Fibroblast of villous mesenchyme (primary cell): Measurements from ENCODE around the gene DPP7. TPM values are rescaled to one million over a fixed set of nuclear protein-coding genes. Genes with fewer than 3 reads are reported as not detected.

Source experiments
- DNase-seq: peaks from one replicate; pipeline ENCODE4 v3.0.0-alpha.2; 2010; ENCODE audit warnings: low read depth
- H3K4me3 ChIP-seq: 2 replicates; pipeline ENCODE4 v1.5.1; 2011; ENCODE audit warnings: low read depth, mild to moderate bottlenecking, low read length
- CTCF ChIP-seq: IDR thresholded peaks from 2 replicates; pipeline ENCODE4 v1.5.1; 2012; ENCODE audit warnings: low read depth, mild to moderate bottlenecking, low read length; ENCODE audit not compliant: insufficient read depth
- total RNA-seq: library from RNA; depleted of rRNA; stranded (reverse); fragments of >200 nt; gene quantifications from 2 replicates; pipeline ENCODE4 v1.2.3, GENCODE V29; 2012

The DPP7 gene
- total RNA-seq, 1 donor = 41.5 TPM

GRCh38 chr9:137148242-137148641 is 33.7 kb upstream of the DPP7 start:
- no peak for DNase-seq
- TF ChIP-seq CTCF = no peak
- no peak overlapping the region for H3K4me3 ChIP-seq

- DNase-seq = no peak
- TF ChIP-seq CTCF = no peak
- H3K4me3 ChIP-seq = no peak overlapping the region
Measured at GRCh38 chr9:137147793-137148160, 33.2 kb upstream of the DPP7 start.

GRCh38 chr9:137147091-137147792 is 32.7 kb upstream of the DPP7 start:
- DNase-seq = no peak
- no peak for TF ChIP-seq CTCF
- H3K4me3 ChIP-seq = no peak overlapping the region

GRCh38 chr9:137146527-137146918 is 32.0 kb upstream of the DPP7 start:
- DNase-seq = no peak
- TF ChIP-seq CTCF = no peak
- H3K4me3 ChIP-seq = no peak overlapping the region

GRCh38 chr9:137145731-137146526 is 31.4 kb upstream of the DPP7 start:
- H3K4me3 ChIP-seq = no peak overlapping the region
- no peak for DNase-seq
- TF ChIP-seq CTCF = no peak

GRCh38 chr9:137143459-137143858 is 28.9 kb upstream of the DPP7 start:
- DNase-seq = no peak
- no peak overlapping the region for H3K4me3 ChIP-seq
- no peak for TF ChIP-seq CTCF
